OCI-M1 (cell line): Measurements from ENCODE around the gene MTCH1.

Source experiments
- DNase-seq: peaks from one replicate; lab custom pipeline; 2025; lab: John Stamatoyannopoulos, UW

MTCH1 gene

DNA sequence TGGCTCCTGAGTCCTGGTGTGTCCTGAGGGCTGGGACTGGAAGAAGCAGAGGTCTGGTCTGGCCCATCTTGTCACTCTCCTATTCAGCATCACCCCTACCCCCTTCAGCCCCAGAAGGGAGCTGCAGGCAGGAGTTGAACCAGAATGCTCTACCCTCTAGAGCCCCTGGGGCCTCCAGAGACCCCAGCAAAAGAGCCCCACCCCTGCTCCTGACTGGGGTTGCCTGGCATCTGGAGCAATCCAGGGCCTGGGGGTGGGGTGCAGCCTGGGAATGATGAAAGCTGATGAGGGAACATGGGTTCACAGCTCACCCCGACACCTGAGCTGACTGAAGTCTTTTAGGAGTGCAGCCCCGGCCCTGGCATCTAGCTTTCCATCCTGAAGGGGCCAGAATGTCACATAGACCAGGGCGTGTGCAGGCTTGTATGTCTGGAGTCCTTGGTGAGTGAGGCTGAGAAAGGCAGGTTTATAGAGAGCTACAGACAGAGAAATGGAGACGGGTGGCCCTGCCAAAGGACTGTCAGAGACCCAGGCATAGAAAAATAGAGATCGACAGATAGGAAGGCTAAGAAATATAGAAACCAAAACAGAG lies 31.7 kb upstream of the MTCH1 start:
- DNase-seq = no peak

DNA sequence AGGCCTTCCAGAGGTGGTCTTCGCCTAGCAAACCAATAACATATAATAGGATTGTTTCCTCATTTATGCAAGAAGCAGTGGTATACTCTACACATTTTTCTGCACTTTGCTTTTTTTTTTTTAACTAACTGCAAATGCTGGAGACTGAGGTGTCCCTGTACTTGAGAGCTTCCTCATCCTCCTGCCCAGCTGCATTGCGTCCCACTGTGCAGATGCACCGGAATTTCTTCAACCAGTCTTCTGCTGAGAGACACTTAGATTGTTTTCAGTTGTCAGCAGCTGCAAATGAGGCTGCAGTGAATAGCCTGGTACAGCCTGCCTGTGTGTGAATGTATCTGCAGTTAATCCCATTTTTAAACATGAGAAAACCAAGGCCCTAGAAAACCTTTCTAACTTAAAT lies 31.0 kb upstream of the MTCH1 start:
- no peak for DNase-seq

DNA sequence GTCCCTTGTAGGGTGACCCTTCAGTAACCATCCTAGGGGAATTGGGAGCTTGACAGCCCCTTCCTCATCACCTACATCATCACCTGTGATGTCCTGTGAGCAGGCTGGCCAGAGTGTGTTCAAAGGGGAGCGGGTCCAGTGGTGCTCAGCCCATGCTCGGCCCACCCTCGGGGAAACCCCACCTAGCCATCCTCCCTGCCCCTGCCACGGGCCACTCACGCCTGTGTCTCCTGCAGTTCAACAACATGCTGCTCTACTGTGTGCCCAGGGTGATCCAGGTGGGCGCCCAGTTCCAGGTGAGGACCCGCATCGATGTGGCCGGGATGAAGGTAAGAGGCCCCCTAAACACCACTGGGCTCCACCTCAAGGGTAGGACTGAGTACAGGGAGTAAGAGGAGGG lies 29.5 kb upstream of the MTCH1 start:
- no peak for DNase-seq

DNA sequence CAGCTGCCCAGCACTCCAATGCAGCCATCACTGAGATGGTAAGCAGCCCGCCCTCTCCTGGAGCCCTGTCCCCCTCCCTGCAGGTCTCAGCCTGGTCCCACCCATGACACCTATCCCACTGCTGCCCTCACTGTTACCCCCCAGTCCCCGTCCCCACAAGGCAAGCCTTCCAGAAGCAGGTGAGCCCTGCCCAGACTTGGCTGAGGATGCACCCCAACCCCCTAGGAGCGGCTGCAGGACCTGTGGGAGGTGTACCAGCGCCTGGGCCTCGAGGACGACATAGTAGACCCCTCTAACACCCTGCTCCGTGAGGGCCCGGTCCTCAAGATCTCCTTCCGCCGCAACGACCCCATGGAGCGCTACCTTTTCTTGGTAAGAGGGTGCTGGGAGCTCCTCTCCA lies 28.7 kb upstream of the MTCH1 start:
- no peak for DNase-seq

DNA sequence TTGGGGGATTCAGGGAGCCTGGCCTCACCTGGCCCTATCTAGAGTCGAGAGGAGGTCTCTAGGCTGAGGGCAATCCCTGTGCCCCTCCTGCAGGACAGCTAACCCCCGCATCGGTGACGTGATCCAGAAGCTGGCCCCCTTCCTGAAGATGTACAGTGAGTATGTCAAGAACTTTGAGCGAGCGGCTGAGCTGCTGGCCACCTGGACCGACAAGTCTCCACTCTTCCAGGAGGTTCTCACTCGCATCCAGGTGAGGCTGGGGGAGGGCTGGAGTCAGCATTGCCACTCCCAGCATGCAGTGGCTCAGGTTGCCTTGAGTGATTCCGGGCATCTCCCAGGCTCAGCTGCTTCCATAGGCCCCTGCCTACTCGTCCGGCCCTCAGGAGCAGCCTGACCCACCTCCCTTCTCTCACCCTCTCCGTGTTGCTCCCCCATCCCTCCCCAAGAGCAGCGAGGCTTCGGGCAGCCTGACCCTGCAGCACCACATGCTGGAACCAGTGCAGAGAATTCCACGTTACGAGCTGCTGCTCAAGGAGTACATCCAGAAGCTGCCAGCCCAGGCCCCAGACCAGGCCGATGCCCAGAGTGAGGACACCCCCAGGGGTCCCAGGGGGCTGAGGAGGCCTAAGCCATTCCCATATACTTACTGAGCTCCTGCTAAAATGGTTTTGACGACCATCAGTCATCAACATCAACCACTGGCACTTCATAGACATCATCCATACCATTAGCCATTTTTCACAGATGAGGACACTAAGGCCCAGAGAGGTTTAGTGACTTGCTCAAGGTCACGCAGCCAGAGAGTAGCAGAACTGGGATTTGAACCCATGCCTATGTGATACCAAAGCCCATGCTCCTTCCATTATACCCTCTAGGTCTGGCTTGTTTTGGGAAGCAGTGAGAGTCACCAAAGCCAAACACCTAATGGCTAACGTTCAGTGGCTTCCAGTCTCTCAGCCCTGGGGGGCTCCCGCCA lies 27.8 kb upstream of the MTCH1 start:
- no peak for DNase-seq

DNA sequence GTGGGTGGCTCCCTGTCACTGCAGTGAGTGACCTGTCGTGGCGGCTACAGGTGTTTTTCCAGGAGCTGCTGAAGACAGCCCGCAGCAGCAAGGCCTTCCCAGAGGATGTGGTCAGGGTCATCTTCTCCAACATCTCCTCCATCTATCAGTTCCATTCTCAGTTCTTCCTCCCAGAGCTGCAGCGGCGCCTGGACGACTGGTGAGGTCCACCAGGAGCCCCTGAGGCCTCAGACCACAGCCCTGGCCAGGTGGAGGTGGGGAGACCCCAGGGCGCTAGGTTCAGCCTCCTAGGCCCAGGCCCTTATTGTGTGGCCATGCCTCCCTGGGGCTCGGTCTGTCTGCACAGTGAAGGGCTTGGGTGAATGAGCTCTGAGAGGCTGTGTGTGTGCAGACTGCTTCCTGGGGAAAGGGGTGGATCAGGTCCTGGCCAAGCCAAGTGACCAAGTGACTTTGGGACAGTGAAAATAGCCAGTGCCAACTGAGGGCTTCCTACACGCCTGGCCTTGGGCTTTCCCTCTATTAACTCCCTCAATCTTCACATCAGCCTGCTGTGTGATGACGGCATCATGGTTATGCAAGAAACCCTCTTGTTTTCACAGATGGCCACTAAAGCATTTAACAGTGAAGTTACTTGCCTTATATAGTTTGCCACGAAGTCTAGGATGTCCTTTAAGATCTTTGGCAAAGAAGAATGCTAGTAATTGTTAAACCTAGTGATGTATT lies 25.8 kb upstream of the MTCH1 start:
- DNase-seq = peak; percentile 14

DNA sequence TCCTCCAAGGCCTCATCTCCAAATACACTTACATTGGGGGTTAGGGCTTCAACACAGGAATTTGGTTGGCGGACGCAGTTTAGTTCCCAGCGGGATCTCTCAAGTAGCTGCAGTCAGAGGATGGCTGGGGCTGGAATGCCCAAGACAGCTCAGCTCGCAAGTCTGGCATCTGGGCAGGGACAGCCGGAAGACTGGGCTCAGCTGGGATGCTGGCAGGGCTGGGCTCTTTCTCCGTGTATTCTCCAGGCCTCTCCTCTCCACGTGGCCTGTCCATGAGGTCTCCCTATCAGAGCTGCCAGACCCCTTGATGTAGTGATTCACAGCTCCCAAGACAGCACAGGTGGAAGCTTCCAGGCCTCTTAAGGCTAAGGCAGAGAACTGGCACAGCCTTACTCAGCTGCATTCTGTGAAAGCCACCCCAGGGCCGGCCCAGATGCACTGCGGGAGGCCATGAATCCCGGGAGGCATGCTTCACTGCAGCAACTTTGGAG lies 24.5 kb upstream of the MTCH1 start:
- DNase-seq = no peak

DNA sequence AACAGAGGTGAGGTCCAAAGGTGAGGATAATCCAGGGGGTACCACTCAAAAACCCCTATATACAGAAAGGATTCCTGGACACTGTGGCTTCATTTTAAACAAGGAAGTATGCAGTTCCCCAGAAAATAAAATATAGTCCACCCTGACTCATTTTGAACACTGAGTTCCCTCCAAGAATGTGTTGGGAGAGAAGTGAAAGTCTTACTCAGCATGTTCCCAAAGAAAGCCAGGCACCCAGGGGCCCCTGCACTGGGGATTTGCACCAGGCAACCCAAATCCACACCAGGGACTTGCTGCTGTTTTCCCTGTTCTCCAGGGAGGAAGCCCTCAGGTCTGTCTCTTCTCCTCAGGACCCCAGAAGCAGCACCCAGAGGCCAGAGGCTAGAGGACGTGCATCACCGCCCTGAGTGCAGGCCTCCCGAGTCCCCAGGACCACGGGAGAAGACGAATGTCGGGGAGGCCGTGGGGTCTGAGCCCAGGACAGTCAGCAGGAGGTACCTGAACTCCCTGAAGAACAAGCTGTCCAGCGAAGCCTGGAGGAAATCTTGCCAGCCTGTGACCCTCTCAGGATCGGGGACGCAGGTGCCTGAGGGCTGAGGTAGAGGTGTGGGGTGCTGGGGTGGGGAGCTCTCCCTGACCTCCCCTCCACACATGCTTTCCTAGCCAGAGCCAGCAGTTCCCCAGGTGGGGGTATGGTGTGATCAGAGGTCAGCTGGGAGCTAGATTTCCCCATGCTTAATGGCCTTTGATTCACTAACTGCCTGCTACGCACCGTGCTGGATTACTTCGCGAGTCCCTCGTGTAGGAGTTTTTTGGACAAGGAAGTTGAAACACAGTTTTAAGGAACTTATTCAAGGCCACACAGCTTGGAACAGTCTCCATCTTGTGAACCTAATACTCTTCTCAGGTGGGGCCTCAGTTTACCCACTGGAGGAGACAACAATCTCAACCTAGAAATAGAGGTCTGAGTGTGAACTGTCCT lies 22.8 kb upstream of the MTCH1 start:
- no peak for DNase-seq

DNA sequence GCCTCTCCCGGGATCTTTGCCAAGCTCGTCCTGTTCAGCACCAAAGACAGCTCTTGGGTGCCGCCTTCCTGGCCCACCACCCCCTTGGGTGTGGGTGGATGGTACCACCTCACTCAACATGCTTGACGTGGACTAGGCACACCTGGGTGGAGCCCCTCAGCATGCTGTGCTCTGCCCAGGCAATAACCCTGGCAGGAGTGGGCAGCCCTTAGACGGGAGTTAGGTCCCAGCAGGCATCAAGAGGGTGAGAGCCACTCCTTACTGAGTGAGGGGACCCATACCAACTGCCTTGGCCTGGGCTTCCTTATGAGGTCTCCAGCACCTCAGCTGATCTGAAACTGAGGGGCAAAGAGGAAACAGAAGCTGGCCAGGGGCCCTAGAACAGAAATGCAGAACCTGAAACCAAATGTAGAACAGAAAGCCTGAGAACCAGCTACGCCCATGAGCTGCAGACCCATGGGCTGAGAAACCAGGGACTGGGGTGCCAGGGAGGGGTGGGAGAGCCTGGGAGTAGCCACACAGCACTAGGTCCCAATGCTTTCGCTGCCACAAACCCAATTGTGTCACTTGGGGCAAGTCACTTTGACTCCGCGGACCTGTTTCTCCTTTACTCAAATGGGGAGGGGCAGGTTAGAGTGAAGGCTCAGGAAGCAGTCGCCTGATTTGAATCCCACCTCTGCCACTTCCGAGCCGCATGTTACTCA lies 21.5 kb upstream of the MTCH1 start:
- no peak for DNase-seq

DNA sequence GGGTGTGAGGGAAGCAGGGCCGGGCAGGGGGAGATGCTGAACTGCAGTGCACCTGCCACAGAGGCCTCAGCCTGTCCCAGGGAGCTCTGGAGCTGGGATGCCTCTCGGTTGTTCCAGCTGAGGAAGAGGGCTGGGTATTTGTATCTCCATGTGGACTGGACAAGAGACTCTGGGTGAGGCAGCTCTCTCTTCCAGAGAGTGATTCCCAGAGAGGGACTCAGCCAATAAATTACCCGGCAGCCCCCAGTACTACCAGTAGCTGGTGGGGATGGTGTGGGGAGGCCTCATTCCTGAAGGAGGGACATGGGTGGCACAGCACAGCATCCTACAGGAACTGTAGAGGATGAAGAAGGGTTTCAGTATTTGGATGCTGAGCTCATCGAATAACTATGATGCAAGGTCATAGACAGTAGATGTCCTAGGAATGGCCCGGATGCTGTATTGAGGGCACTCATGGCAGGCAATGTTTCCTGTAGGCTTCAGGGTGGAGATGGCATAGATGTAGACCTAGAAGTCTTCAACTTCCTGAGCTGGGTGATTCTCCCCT lies 20.9 kb upstream of the MTCH1 start:
- DNase-seq = no peak

DNA sequence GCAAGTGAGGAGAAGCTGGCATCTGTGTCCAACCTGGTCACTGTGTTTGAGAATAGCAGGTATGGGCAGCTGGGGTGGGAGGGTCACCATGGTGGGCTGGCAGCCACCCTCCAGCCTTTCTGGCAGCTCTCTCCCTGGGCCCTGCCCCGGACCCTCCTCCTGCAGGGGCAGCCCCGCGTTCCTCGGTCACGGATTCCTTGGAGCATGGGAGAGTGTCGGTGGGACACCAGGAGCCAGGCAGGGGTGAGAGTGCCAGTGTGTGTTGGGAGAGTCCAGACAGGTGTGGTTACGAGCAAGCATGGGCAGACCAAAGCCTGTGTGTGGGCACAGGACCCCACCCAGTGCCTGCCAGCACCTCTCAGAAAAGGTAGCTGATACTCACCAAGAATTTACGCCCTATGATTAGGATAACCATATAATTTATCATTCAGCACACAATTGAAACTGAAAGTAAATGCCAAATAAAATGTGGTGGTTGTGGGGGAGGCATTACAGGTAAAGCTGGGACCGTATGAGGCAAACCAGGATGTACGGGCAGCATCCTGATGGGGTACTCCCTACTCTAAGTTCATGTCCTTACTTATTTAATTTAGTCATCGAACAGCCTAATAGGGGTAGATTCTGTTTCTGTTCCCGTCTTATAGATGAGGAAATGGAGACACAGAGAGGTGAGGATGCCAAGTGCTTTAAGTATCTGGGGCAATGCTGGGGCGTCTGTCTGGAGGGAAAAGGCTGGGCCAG lies 20.0 kb upstream of the MTCH1 start:
- peak; percentile 58 for DNase-seq

DNA sequence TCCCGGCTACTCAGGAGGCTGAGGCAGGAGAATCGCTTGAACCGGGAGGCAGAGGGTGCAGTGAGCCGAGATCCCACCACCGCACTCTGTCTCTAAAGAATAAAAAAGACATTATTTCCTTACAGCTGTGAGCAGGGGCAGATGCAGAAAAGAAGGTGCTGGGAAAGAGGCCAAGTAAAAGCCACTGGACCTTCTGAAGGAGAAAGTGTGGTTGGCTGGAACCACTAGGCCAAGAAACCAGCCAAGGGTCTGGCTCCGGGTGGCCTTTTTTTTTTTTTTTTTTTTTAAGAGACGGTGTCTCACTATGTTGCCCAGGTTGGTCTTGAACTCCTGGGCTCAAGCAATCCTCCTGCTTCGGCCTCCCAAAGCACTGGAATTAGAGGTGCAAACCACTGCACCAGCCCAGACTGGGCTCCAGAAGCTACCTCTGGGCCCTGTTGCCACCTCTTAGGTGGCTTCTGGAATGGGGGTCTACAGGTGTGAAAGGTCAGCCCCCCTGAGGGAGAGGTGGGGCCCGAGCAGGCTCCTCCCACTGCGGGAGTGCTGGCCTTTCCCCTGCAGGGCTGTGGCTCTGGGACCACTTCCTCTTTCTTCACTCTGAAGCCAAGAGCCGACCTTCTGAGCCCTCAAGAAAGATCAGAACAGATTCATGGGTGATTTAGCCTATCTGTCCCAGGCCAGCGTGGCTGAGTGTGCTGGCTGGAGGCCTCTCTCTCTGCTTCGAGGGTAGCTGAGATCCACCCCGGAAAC lies 19.2 kb upstream of the MTCH1 start, which contains the start of gene FGD2:
Gene FGD2, plus strand, starts transcription at position 595 of the 750 bp plus-strand sequence. CDS start 163 bp downstream, outside the sequence.
- DNase-seq = peak; percentile 95

DNA sequence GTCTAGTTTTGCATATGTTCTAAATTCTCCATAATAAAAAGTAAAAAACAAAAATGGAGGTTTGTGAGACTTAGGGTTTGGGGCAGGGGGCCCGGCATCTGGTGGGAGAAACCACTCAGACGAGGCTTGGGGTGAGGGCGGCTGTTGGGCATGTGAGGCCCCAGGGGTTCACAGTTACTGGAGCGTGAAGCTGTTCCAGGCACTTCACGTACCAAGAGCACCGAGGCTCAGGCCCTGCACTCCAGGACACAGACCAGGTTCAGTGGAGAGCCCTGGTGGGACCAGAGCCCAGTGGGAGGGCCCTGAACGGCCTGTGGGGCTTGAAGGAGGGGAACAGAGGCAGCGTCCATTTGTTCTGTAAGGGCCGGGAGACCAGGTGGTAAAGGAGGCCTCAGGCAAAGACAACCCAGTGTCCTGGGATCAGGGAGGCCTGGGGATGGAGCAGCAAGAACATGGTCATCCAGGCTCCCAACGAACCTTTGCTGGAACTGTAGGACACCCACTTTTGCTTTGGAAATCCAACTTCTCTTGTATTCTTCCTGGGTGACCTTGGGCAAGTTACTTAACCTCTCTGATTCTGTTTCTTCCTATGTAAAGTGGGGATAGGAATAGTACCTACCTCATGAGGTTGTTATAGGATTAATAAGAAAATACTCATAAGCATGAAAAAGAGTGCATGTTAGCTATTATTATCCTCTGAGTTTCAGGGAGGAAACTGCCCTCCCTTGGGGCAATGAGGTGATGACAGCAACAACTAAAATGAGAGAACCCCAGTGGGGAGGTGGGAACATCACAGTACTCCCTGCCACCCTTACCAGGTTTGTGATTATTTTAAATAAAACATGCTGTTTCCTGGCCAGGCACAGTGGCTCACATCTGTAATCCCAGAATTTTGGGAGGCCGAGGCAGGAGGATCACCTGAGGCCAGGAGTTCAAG lies 18.3 kb upstream of the MTCH1 start:
- no peak for DNase-seq

DNA sequence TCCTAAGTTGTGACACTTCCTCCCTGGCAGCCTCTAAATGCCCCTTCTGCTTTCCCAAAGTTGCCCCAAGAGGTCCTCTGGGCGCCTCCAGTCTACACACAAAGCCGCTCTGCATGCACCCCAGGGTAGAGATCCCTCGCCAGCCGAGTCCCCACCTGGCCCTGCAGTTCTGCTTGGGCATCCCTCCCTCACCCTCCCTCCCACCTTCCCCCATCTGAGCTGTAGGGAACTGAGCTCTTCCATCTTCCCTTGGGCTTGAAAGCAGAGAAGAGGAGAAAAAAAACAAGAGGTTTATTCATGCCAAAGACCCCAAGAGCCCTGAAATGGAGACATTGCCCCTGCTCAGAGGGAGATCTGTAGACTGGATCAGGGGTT lies 13.7 kb upstream of the MTCH1 start:
- DNase-seq = no peak

DNA sequence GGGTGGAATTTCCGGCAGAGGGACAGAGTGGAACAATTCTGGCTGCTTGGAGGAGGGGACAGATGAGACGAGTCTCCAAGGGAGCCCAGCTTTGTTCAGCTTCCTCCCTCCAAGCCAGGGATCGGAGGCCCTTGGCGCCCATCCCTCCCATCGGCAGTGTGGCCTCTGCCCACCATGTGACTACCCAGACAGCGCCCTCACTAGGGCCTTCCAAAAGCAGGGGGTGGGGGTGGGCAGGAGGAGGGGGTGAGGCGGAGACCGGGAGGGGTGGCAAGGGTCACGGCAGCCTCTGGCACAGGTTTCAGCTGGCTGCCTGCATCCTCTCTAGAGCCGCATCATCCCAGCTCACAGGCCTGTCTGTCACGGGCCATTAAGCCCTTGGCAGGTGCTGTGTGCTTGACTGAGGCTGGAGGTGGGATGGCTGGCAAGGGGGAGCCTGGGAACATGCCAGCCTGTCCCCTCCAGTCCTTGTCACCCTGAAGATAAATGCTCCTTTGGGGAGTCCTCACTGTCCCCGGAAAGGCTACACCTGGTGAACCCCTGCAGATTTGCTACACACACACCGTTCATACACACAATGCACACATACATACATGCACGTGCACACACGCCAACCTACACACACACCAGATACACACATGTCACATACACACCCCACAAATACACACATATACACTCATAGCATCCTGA lies 13.2 kb upstream of the MTCH1 start:
- DNase-seq = no peak

DNA sequence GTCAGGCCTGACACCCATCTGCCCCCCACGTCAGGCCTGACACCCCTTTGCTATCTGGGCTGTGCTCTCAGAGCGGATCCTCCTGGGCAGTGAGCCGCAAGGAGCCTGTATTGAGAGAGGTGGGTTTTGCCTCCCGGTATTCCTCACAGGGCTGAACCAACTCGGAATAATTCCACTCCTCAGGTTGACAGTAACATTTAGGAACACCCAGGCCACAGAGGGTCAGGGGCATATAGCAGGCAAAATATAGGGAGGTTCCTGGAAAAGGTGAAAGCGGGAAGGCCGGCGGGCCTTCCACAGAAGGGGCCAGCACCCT lies 12.7 kb upstream of the MTCH1 start:
- DNase-seq = no peak
